ENCODE measurements around the gene GYS2. TPM values are rescaled to one million over a fixed set of nuclear protein-coding genes. Genes with fewer than 3 reads are reported as not detected.

GYS2 gene
- total RNA-seq, 1 donor from 2014 or later = 40.9 TPM

- DNase-seq (ENCODE audit: low spot score) = no peak
- no peak for ATAC-seq
These were observed 86.2 kb downstream of the GYS2 start for GRCh38 chr12:21518451-21518850.

GRCh38 chr12:21516281-21516680, 88.4 kb downstream of the GYS2 start:
- no peak for ATAC-seq
- DNase-seq (ENCODE audit: low spot score) = no peak

- no peak for DNase-seq (ENCODE audit: low spot score)
These were observed 94.9 kb downstream of the GYS2 start for GRCh38 chr12:21509768-21510167.

GRCh38 chr12:21507849-21508248, 96.8 kb downstream of the GYS2 start:
- ATAC-seq = no peak

More at GRCh38 chr12:21509768-21510167, 94.9 kb downstream of the GYS2 start:
- ATAC-seq = no peak

GRCh38 chr12:21505888-21506287, 98.8 kb downstream of the GYS2 start:
- ATAC-seq = no peak
- DNase-seq (ENCODE audit: low spot score) = no peak

More at GRCh38 chr12:21507849-21508248, 96.8 kb downstream of the GYS2 start:
- no peak for DNase-seq (ENCODE audit: low spot score)

GRCh38 chr12:21502872-21503271, 101.8 kb downstream of the GYS2 start:
- ATAC-seq = no peak

GRCh38 chr12:21502164-21502496, 102.5 kb downstream of the GYS2 start:
- DNase-seq (ENCODE audit: low spot score) (no peak), ATAC-seq (peak; percentile 54)

More at GRCh38 chr12:21502872-21503271, 101.8 kb downstream of the GYS2 start:
- no peak for DNase-seq (ENCODE audit: low spot score)

GRCh38 chr12:21501258-21502163, 103.1 kb downstream of the GYS2 start, which contains the start of the genes GOLT1B and RECQL:
Gene GOLT1B, plus strand, starts transcription at chr12:21501789. Its CDS starts 135 bp downstream, at chr12:21501924.
Gene RECQL, minus strand, starts transcription at chr12:21501635. Its CDS starts 2,065 bp downstream, at chr12:21499570.
- peak; percentile 92 for DNase-seq (ENCODE audit: low spot score)
- ATAC-seq = peak; percentile 98

GRCh38 chr12:21500786-21501257, 103.8 kb downstream of the GYS2 start:
- ATAC-seq (no peak), DNase-seq (ENCODE audit: low spot score) (no peak)

GRCh38 chr12:21499765-21500164, 104.9 kb downstream of the GYS2 start:
- DNase-seq (ENCODE audit: low spot score) (no peak), ATAC-seq (no peak)

Other genes with a start within 250 kb of the GYS2 start
- 0.25 TPM for gene IAPP, start 231.9 kb downstream of the GYS2 start, total RNA-seq
- gene PYROXD1, start 167.2 kb downstream of the GYS2 start, total RNA-seq = 6.8 TPM
- 8.1 TPM for gene RECQL, start 103.2 kb downstream of the GYS2 start, total RNA-seq
- gene GOLT1B, start 103.1 kb downstream of the GYS2 start, total RNA-seq = 16.8 TPM
- 0.23 TPM for gene SPX, start 78.6 kb downstream of the GYS2 start, total RNA-seq
- 23.2 TPM for gene LDHB, start 53.0 kb upstream of the GYS2 start, total RNA-seq
- 26.0 TPM for gene KCNJ8, start 169.9 kb upstream of the GYS2 start, total RNA-seq